OCI-LY7 (cell line): Measurements from ENCODE around the gene IFT43. TPM values are rescaled to one million over a fixed set of nuclear protein-coding genes. Genes with fewer than 3 reads are reported as not detected.

ENCODE experiments used
- BruUV-seq: library from RNA; stranded (reverse); fragments of 400-500 nt; replicated peaks from 2 replicates; lab custom pipeline; 2021; lab: Mats Ljungman, UMichigan
- CTCF ChIA-PET: fragments of 300-600 bp; sonication (Branson Sonifier 250); formaldehyde crosslinking; loops from one replicate; lab custom pipeline; 2022; ENCODE audit warnings: antibody characterized with exemption; ENCODE audit not compliant: unreplicated experiment; lab: Charles Lee
- POLR2A ChIA-PET: fragments of 300-600 bp; sonication (Branson Sonifier 250); formaldehyde crosslinking; loops from one replicate; lab custom pipeline; 2022; ENCODE audit warnings: antibody characterized with exemption; lab: Charles Lee
- DNase-seq: peaks from one replicate; pipeline ENCODE4 v3.0.0-alpha.2; 2015; ENCODE audit warnings: low spot score
- H2AFZ ChIP-seq: fragments of 200-600 bp; sonication (generic), shearing (Covaris generic); 2 replicates; pipeline ENCODE4 v1.6.1; 2014; ENCODE audit warnings: mild to moderate bottlenecking, antibody characterized with exemption, low read length, moderate library complexity
- H3K27ac ChIP-seq: fragments of 200-600 bp; sonication (generic); 2 replicates; pipeline ENCODE4 v1.5.1; 2014; ENCODE audit warnings: mixed run types, low read depth, mild to moderate bottlenecking, moderate library complexity, low read length, inconsistent platforms; ENCODE audit not compliant: poor library complexity, severe bottlenecking
- H3K36me3 ChIP-seq: fragments of 200-600 bp; sonication (generic); 2 replicates; pipeline ENCODE4 v1.6.1; 2014; ENCODE audit warnings: mild to moderate bottlenecking, antibody characterized with exemption, low read length, moderate library complexity, mixed read lengths; ENCODE audit not compliant: insufficient read depth
- H3K4me1 ChIP-seq: fragments of 200-600 bp; sonication (generic); 2 replicates; pipeline ENCODE4 v1.5.1; 2014; ENCODE audit warnings: mild to moderate bottlenecking, low read length; ENCODE audit not compliant: insufficient read depth, poor library complexity, severe bottlenecking
- H3K4me2 ChIP-seq: fragments of 200-600 bp; sonication (generic); 2 replicates; pipeline ENCODE4 v1.6.1; 2014; ENCODE audit warnings: mild to moderate bottlenecking, low read length
- H3K4me3 ChIP-seq: fragments of 200-600 bp; sonication (generic); 2 replicates; pipeline ENCODE4 v1.5.1; 2014; ENCODE audit warnings: mild to moderate bottlenecking, low read depth, low read length; ENCODE audit not compliant: poor library complexity, severe bottlenecking
- H3K79me2 ChIP-seq: fragments of 200-600 bp; sonication (generic); 2 replicates; pipeline ENCODE4 v1.6.1; 2016; ENCODE audit warnings: low read depth, mild to moderate bottlenecking, low read length, moderate library complexity, mixed read lengths; ENCODE audit not compliant: insufficient read depth
- H3K9me2 ChIP-seq: fragments of 200-600 bp; sonication (generic); 2 replicates; pipeline ENCODE4 v1.6.1; 2016; ENCODE audit warnings: mild to moderate bottlenecking, low read length, mixed read lengths; ENCODE audit not compliant: insufficient read depth
- H3K9me3 ChIP-seq: fragments of 200-600 bp; sonication (generic); 2 replicates; pipeline ENCODE4 v1.6.1; 2014; ENCODE audit warnings: mild to moderate bottlenecking, mixed run types, low read length, mixed read lengths
- H4K20me1 ChIP-seq: fragments of 200-600 bp; sonication (generic); 2 replicates; pipeline ENCODE4 v1.6.1; 2014; ENCODE audit warnings: mild to moderate bottlenecking, antibody characterized with exemption, low read length, moderate library complexity, mixed read lengths; ENCODE audit not compliant: insufficient read depth
- EZH2phosphoT487 ChIP-seq: fragments of 200-600 bp; sonication (generic); IDR thresholded peaks from 2 replicates; pipeline ENCODE4 v1.6.1; 2018; ENCODE audit warnings: low read depth, borderline replicate concordance, mild to moderate bottlenecking, mixed run types, antibody characterized with exemption, low read length, moderate library complexity, mixed read lengths
- intact Hi-C: fragments of 100-400 bp; cut with micrococcal nuclease; formaldehyde crosslinking; loops from one replicate; pipeline ENCODE4 v1.10.0; 2022; ENCODE audit not compliant: unreplicated experiment
- total RNA-seq, 2 experiments: library from RNA; depleted of rRNA in 1 of 2; stranded (reverse); fragments of >200 nt in 1 of 2; shearing (Covaris generic) in 1 of 2; gene quantifications; 2 replicates each; pipeline ENCODE4 v1.2.3, GENCODE V29; 2014 to 2022
- TF ChIP-seq, protein P1 (sequence below): fragments of 200-600 bp; sonication (generic); conservative IDR thresholded peaks from 2 replicates; pipeline ENCODE4 v1.5.1; 2014; ENCODE audit warnings: mild to moderate bottlenecking, antibody characterized with exemption, low read length, moderate library complexity, mixed read lengths

The IFT43 gene
- total RNA-seq, 2 experiments from 2014 or later = 9.3 to 13.6 TPM

DNA sequence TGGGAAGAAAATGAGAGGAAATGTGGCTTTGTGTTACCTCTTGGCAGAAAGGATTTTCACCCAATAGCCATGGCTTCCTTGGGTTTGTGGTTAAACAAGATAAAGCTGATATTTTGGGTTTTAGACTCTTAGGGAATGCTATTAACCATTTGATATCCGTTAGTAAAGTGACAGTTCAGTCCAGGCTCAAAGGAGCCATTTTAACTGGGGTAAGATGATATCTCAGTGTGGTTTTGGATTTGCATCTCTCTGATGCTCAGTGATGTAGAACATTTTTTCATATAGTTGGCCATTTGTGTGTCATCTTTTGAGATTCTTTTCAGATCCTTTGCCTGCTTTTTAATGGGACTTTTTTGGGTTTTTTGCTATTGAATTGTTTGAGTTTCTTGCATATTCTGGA lies 30.1 kb downstream of the IFT43 start:
- BruUV-seq = no TSS peak
- Histone ChIP-seq H3K4me2 (peak overlapping the region; percentile 23), H2AFZ (no peak overlapping the region), H3K27ac (no peak overlapping the region), H4K20me1 (no peaks in the 10 kb centered on the region), H3K4me1 (peaks cover 8% of the 10 kb centered on the region), H3K4me3 (no peak overlapping the region), H3K9me3 (peaks cover 15% of the 10 kb centered on the region; the same call in 1 of the 2 replicates), H3K36me3 (no peaks in the 10 kb centered on the region), H3K79me2 (no peaks in the 10 kb centered on the region), H3K9me2 (no peaks in the 10 kb centered on the region)
- intact Hi-C loops = no loop called here
- TF ChIP-seq, protein P1, sequence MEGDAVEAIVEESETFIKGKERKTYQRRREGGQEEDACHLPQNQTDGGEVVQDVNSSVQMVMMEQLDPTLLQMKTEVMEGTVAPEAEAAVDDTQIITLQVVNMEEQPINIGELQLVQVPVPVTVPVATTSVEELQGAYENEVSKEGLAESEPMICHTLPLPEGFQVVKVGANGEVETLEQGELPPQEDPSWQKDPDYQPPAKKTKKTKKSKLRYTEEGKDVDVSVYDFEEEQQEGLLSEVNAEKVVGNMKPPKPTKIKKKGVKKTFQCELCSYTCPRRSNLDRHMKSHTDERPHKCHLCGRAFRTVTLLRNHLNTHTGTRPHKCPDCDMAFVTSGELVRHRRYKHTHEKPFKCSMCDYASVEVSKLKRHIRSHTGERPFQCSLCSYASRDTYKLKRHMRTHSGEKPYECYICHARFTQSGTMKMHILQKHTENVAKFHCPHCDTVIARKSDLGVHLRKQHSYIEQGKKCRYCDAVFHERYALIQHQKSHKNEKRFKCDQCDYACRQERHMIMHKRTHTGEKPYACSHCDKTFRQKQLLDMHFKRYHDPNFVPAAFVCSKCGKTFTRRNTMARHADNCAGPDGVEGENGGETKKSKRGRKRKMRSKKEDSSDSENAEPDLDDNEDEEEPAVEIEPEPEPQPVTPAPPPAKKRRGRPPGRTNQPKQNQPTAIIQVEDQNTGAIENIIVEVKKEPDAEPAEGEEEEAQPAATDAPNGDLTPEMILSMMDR = no peak
- TF ChIP-seq EZH2phosphoT487 = no peak
- POLR2A ChIA-PET = no interaction called here
- CTCF ChIA-PET = no interaction called here
- peak; percentile 2 for DNase-seq

DNA sequence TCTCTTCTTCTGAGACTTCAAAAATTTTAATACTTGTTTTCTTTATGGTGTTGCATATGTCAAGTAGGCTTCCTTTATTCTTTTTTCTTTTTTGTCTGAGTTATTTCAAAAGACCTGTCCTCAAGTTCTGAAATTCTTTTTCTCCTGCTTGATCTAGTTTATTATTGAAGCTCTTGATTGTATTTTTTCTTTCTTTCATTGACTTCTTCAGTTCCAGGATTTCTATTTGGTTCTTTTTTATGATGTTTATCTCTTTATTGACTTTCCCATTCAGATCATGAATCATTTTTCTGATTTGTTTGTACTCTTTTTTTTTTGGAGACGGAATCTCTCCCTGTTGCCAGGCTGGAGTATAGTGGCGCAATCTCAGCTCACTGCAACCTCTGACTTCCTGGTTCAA lies 34.1 kb downstream of the IFT43 start:
- Histone ChIP-seq H3K79me2 (no peaks in the 10 kb centered on the region), H3K9me3 (peaks cover 15% of the 10 kb centered on the region; the same call in 1 of the 2 replicates), H3K27ac (no peak overlapping the region), H3K4me2 (no peak overlapping the region), H3K9me2 (no peaks in the 10 kb centered on the region), H3K4me3 (no peak overlapping the region), H3K36me3 (no peaks in the 10 kb centered on the region), H4K20me1 (no peaks in the 10 kb centered on the region), H3K4me1 (peaks cover 8% of the 10 kb centered on the region), H2AFZ (no peak overlapping the region)
- BruUV-seq = no TSS peak
- peak; percentile 2 for DNase-seq
- intact Hi-C loops = no loop called here
- no peak for TF ChIP-seq EZH2phosphoT487
- TF ChIP-seq, protein P1 = no peak
- POLR2A ChIA-PET = interaction anchor here (1.2 to 1.5 kb wide), 2 partner anchors 8 to 18 kb away, joined by 3 to 4 read pairs; no protein-coding TSS in a partner anchor
- CTCF ChIA-PET = no interaction called here

DNA sequence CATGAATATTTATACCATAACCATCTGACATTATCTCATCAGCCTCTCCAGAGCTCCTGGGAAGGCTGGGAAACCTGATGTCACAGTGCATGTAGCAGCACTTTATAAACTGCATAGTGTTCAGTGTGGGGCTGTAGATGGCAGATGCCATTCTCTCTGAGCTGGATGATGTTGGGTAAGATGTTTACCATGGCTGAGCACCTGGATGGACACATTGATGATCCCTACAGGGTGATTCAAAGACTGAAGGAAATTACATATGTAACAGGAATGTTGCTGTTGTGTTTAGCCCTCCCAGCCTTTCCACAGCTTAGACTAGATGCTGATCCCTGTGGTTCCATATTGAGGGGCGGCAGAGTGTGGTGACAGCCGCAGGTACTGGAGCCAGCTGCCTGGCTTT lies 37.4 kb downstream of the IFT43 start:
- Histone ChIP-seq H3K79me2 (no peaks in the 10 kb centered on the region), H4K20me1 (no peaks in the 10 kb centered on the region), H3K4me1 (no peaks in the 10 kb centered on the region), H3K9me2 (no peaks in the 10 kb centered on the region), H2AFZ (no peak overlapping the region), H3K9me3 (peaks cover 15% of the 10 kb centered on the region; the same call in 1 of the 2 replicates), H3K27ac (no peak overlapping the region), H3K36me3 (no peaks in the 10 kb centered on the region), H3K4me3 (no peak overlapping the region), H3K4me2 (no peak overlapping the region)
- DNase-seq = no peak
- ChIA-PET CTCF (no interaction called here), POLR2A (no interaction called here)
- no TSS peak for BruUV-seq
- TF ChIP-seq, protein P1 = no peak
- no peak for TF ChIP-seq EZH2phosphoT487
- intact Hi-C loops = no loop called here
